Fibroblast of gingiva (primary cell): Measurements from ENCODE around the gene RNPC3.
"Not testable (repeated sequence)": the region's sequence is repeated elsewhere in the genome, so short reads cannot be mapped to it uniquely, and the experiment has no call there.

Source experiments
- DNase-seq: peaks from one replicate; pipeline ENCODE4 v3.0.0-alpha.2; 2011; ENCODE audit warnings: low read depth

Gene RNPC3

GRCh38 chr1:103560427-103560826, 34.9 kb downstream of the RNPC3 start:
- no peak for DNase-seq

- DNase-seq: not testable (repeated sequence)
Measured at GRCh38 chr1:103561124-103561523, 35.6 kb downstream of the RNPC3 start.

- DNase-seq: peak; percentile 68
Measured at GRCh38 chr1:103561643-103562395, 36.3 kb downstream of the RNPC3 start.

GRCh38 chr1:103563056-103563455, 37.6 kb downstream of the RNPC3 start:
- DNase-seq: no peak

- DNase-seq: no peak
Measured at GRCh38 chr1:103569493-103569892, 44.0 kb downstream of the RNPC3 start.

- not testable (repeated sequence) for DNase-seq
Measured at GRCh38 chr1:103571289-103571688, 45.8 kb downstream of the RNPC3 start, which contains the start of gene AMY2B. TSS of gene AMY2B (plus strand) at chr1:103571589. CDS start at chr1:103571603, 14 bp downstream.

- no peak for DNase-seq
Measured at GRCh38 chr1:103576065-103576464, 50.6 kb downstream of the RNPC3 start.

GRCh38 chr1:103576784-103577183, 51.3 kb downstream of the RNPC3 start:
- not testable (repeated sequence) for DNase-seq

- DNase-seq: no peak
Measured at GRCh38 chr1:103582464-103582863, 57.0 kb downstream of the RNPC3 start.

- DNase-seq: no peak
Measured at GRCh38 chr1:103583887-103584286, 58.4 kb downstream of the RNPC3 start.

GRCh38 chr1:103584537-103584936, 59.0 kb downstream of the RNPC3 start:
- no peak for DNase-seq

- not testable (repeated sequence) for DNase-seq
Measured at GRCh38 chr1:103602740-103603139, 77.2 kb downstream of the RNPC3 start.
